GM12891 (cell line): Measurements from ENCODE around the gene CRYM.

ENCODE experiments used
- POLR2AphosphoS5 ChIP-seq: IDR thresholded peaks from 2 replicates; pipeline ENCODE4 v1.6.1; 2011; ENCODE audit warnings: low read depth, low read length, control low read depth
- TAF1 ChIP-seq: IDR thresholded peaks from 2 replicates; pipeline ENCODE4 v1.6.1; 2011; ENCODE audit warnings: low read depth, low read length, control low read depth

DNA sequence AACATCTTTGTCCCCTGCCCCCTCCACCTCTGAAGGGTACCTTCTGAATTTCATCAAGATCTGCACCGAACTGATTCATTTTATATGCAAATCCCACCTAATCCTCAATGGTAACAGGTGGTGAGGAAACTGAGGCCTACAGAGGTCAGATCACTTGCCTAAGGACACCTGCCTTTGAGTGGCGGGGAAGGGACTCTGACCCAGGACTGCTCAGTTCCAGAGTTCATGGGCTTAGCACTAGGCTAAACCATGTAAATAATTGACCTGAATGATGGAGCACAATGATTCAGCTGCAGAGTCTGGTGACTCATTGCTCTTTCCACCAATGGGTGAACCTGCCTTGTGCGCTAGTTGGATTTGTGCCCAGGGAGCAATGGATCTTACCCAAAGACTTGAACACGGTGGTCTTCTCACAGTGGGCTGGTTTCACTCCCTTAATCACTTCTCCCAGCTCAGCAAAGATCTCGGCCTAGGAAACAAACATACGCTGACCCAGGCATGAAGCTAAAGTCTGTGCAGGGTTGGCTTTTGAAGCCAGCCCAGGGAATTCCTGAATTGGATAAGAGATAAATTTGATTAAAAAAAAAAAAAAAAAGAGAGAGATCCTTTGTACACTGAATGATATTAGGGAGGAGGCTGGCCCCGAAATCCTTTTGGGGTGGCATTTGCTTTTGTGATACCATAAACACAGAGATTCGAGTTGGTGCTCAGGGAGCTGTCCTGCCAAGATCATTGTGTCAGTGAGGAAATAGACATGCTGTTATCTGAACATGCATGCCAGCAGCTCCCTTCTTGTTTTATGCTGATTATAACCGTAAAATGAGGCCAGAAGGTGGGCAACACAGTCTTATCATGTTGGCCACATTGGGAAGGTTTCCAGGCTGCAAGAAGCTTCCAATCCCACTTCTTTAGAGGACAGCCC is 17.0 kb downstream of the CRYM start:
- TF ChIP-seq TAF1 (no peak), POLR2AphosphoS5 (no peak)
